H1 (cell line): ENCODE measurements around the gene STX8. TPM values are rescaled to one million over a fixed set of nuclear protein-coding genes. Genes with fewer than 3 reads are reported as not detected.

Experiments used
- CEBPB ChIP-seq: IDR thresholded peaks from 2 replicates; pipeline ENCODE4 v1.6.1; 2012; ENCODE audit warnings: low read depth, low read length
- GTF2F1 ChIP-seq: IDR thresholded peaks from 2 replicates; pipeline ENCODE4 v1.6.1; 2012; ENCODE audit warnings: low read depth, low read length, improper control_type of control experiment, borderline replicate concordance
- HDAC6 ChIP-seq: IDR thresholded peaks from one replicate; pipeline ENCODE4 v1.7.1; 2012; ENCODE audit warnings: low read depth, mild to moderate bottlenecking, inconsistent platforms, low read length, moderate library complexity
- NRF1 ChIP-seq: IDR thresholded peaks from 2 replicates; pipeline ENCODE4 v1.6.1; 2011; ENCODE audit warnings: mild to moderate bottlenecking, low read depth, low read length, improper control_type of control experiment
- PHF8 ChIP-seq: fragments of 200-600 bp; sonication (generic); conservative IDR thresholded peaks from 2 replicates; pipeline ENCODE4 v1.7.1; 2012; ENCODE audit warnings: low read depth, mild to moderate bottlenecking, inconsistent platforms, low read length, moderate library complexity
- POLR2AphosphoS5 ChIP-seq: IDR thresholded peaks from 2 replicates; pipeline ENCODE4 v1.6.1; 2011; ENCODE audit warnings: low read depth, low read length
- POU5F1 ChIP-seq: IDR thresholded peaks from 2 replicates; pipeline ENCODE4 v1.6.1; 2011; ENCODE audit warnings: low read depth, mild to moderate bottlenecking, low read length, moderate library complexity
- TAF1 ChIP-seq: IDR thresholded peaks from 2 replicates; pipeline ENCODE4 v1.6.1; 2011; ENCODE audit warnings: mild to moderate bottlenecking, low read depth, low read length
- TBP ChIP-seq: IDR thresholded peaks from 2 replicates; pipeline ENCODE4 v1.6.1; 2011; ENCODE audit warnings: low read depth, low read length, improper control_type of control experiment
- TCF12 ChIP-seq: IDR thresholded peaks from 2 replicates; pipeline ENCODE4 v1.6.1; 2011; ENCODE audit warnings: low read depth, mild to moderate bottlenecking, low read length
- TEAD4 ChIP-seq: IDR thresholded peaks from 2 replicates; pipeline ENCODE4 v1.6.1; 2012; ENCODE audit warnings: low read depth, low read length, inconsistent platforms, mixed read lengths
- polyA plus RNA-seq, 7 experiments: library from polyadenylated mRNA; depleted of rRNA in 3 of 7; stranded (reverse) in 5 of 7; unstranded in 2 of 7; fragments of >200 nt in 5 of 7; fragments of 200-250 nt in 2 of 7; gene quantifications; 1 replicate in 5 of 7; 2 replicates in 1 of 7; 4 replicates in 1 of 7; pipeline versions ENCODE4 v1.2.1 to v1.2.3, GENCODE V29; 2011 to 2013; ENCODE audit warnings: missing spikeins in 2 of 7, mixed read lengths in 2 of 7
- total RNA-seq: library from RNA; stranded (reverse); fragmentation: NEBNext Ultra II Directional; extraction: Animal tissue kit (Norgen Biotek cat#: 25700); gene quantifications from 2 replicates; pipeline ENCODE4 v1.2.1, GENCODE V29; 2021
- TF ChIP-seq, protein P1 (sequence below), 3 experiments: IDR thresholded peaks; 1 replicate in 2 of 3; 2 replicates in 1 of 3; pipeline versions ENCODE4 v1.5.1 to v1.6.1; 2011; ENCODE audit warnings: low read length in 3 of 3, mild to moderate bottlenecking in 3 of 3, inconsistent platforms in 2 of 3, low read depth in 1 of 3, moderate library complexity in 1 of 3; ENCODE audit not compliant: insufficient read depth in 1 of 3; ENCODE audit errors: control extremely low read depth in 1 of 3

The STX8 gene
- total and polyA plus RNA-seq, 2 of the 8 experiments (the other 6 are each of a cell fraction or from before 2014, with no cell fraction given) = 22.8 to 42.5 TPM

DNA sequence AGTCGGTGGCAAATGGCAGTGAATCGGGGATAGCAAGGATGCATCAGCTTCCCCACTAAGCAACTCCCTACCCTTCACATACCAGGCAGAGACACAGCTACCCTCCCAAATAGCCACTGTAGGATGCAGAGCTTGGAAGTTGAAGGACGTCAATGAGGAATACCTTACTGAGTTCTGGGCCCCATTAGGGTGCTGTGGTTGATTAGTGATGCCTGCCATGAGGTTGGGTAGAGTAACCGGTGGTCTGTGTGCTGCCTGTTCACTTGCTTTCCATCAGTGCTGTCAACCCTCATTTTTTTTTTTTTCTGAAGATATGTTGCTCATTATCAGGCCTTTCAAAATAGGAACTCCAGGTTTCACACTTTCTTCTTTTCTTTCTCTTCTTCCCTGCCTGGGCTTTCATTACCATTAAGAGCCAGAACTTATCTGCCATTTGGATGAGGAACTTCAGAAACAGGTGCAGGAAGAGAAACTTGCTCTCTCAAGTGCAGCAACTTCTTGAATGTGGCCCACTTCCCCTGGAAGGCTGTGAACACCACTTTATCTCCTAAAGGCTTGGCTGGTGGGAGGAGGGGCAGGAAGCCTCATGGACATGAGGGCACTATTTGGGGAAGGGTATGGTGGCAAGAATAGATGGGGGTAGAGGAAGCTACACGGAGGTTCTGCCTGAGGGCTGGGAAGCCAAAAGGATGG, 370.8 kb downstream of the STX8 start (continued):
- TF ChIP-seq, protein P1, sequence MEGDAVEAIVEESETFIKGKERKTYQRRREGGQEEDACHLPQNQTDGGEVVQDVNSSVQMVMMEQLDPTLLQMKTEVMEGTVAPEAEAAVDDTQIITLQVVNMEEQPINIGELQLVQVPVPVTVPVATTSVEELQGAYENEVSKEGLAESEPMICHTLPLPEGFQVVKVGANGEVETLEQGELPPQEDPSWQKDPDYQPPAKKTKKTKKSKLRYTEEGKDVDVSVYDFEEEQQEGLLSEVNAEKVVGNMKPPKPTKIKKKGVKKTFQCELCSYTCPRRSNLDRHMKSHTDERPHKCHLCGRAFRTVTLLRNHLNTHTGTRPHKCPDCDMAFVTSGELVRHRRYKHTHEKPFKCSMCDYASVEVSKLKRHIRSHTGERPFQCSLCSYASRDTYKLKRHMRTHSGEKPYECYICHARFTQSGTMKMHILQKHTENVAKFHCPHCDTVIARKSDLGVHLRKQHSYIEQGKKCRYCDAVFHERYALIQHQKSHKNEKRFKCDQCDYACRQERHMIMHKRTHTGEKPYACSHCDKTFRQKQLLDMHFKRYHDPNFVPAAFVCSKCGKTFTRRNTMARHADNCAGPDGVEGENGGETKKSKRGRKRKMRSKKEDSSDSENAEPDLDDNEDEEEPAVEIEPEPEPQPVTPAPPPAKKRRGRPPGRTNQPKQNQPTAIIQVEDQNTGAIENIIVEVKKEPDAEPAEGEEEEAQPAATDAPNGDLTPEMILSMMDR (IDR thresholded peaks at IDR 0.05; ENCODE audit: control extremely low read depth in 1 of 3, insufficient read depth in 1 of 3, low read depth in 1 of 3, low read length in 3 of 3) = no peak
- TF ChIP-seq TCF12 (no peak), HDAC6 (no peak), TBP (no peak), NRF1 (no peak), PHF8 (no peak), TAF1 (no peak), GTF2F1 (no peak), POLR2AphosphoS5 (no peak), TEAD4 (no peak), POU5F1 (no peak), CEBPB (no peak)
